Left ventricle myocardium inferior (tissue), 1 donor: ENCODE data around the gene SLC1A4. TPM values are rescaled to one million over a fixed set of nuclear protein-coding genes. Genes with fewer than 3 reads are reported as not detected.

Experiments
- DNase-seq: peaks from one replicate; pipeline ENCODE4 v3.0.0-alpha.2; 2020
- H3K27ac ChIP-seq: fragments of 200-600 bp; replicated peaks from 2 replicates; pipeline ENCODE4 v1.8.0; 2021
- H3K27me3 ChIP-seq: fragments of 200-600 bp; 2 replicates; pipeline ENCODE4 v1.8.0; 2021; ENCODE audit warnings: low read depth
- H3K36me3 ChIP-seq: fragments of 200-600 bp; 2 replicates; pipeline ENCODE4 v1.8.0; 2021
- H3K4me1 ChIP-seq: fragments of 200-600 bp; 2 replicates; pipeline ENCODE4 v1.8.0; 2021
- H3K4me3 ChIP-seq: fragments of 200-600 bp; 2 replicates; pipeline ENCODE4 v1.8.0; 2021; ENCODE audit warnings: mild to moderate bottlenecking, moderate library complexity
- H3K9me3 ChIP-seq: fragments of 200-600 bp; replicated peaks from 2 replicates; pipeline ENCODE4 v1.8.0; 2021
- CTCF ChIP-seq: fragments of 200-600 bp; IDR thresholded peaks from 2 replicates; pipeline ENCODE4 v1.8.0; 2021; ENCODE audit warnings: antibody characterized with exemption, mild to moderate bottlenecking, borderline replicate concordance
- intact Hi-C: fragments of 100-400 bp; cut with micrococcal nuclease; formaldehyde crosslinking; loops from one replicate; pipeline ENCODE4 v1.11.0; 2022
- total RNA-seq: library from RNA; stranded (reverse); fragmentation: NEBNext Ultra II Directional; extraction: Animal tissue kit (Norgen Biotek cat#: 25700); gene quantifications from one replicate; pipeline ENCODE4 v1.2.1, GENCODE V29; 2021
- donor health status: DM: no; HTN: yes; CAD: no; lungs with severe emphysema.

SLC1A4 gene
- total RNA-seq, 1 donor from 2014 or later: 13.2 TPM

- no peak overlapping the region for H3K27ac ChIP-seq
- no peaks in the 10 kb centered on the region for H3K27me3 ChIP-seq
- no peaks in the 10 kb centered on the region for H3K9me3 ChIP-seq
- no peak overlapping the region for H3K4me3 ChIP-seq
- intact Hi-C loops: no loop called here
- H3K4me1 ChIP-seq: peaks cover 5% of the 10 kb centered on the region
- H3K36me3 ChIP-seq: peaks cover 33% of the 10 kb centered on the region
- no peak for DNase-seq
- TF ChIP-seq CTCF: no peak
These were observed 35.1 kb downstream of the SLC1A4 start for GRCh38 chr2:65024149-65024829.

GRCh38 chr2:65025453-65026123, 36.4 kb downstream of the SLC1A4 start:
- H3K27me3 ChIP-seq: no peaks in the 10 kb centered on the region
- H3K9me3 ChIP-seq: no peaks in the 10 kb centered on the region
- no peak overlapping the region for H3K27ac ChIP-seq
- H3K4me1 ChIP-seq: peaks cover 5% of the 10 kb centered on the region
- intact Hi-C loops: no loop called here
- no peak for TF ChIP-seq CTCF
- no peak for DNase-seq
- H3K4me3 ChIP-seq: no peak overlapping the region
- H3K36me3 ChIP-seq: peaks cover 20% of the 10 kb centered on the region

GRCh38 chr2:65026154-65026553, 37.0 kb downstream of the SLC1A4 start:
- no peak overlapping the region for H3K27ac ChIP-seq
- peaks cover 14% of the 10 kb centered on the region for H3K36me3 ChIP-seq
- H3K4me3 ChIP-seq: no peak overlapping the region
- no peak for TF ChIP-seq CTCF
- H3K9me3 ChIP-seq: no peaks in the 10 kb centered on the region
- intact Hi-C loops: no loop called here
- H3K27me3 ChIP-seq: no peaks in the 10 kb centered on the region
- no peak for DNase-seq
- peaks cover 5% of the 10 kb centered on the region for H3K4me1 ChIP-seq

- no peak for DNase-seq
- Histone ChIP-seq H3K9me3 (no peaks in the 10 kb centered on the region), H3K27ac (no peak overlapping the region), H3K4me3 (no peak overlapping the region), H3K36me3 (peaks cover 8% of the 10 kb centered on the region), H3K27me3 (no peaks in the 10 kb centered on the region), H3K4me1 (peaks cover 7% of the 10 kb centered on the region)
- intact Hi-C loops: no loop called here
- no peak for TF ChIP-seq CTCF
These were observed 37.7 kb downstream of the SLC1A4 start for GRCh38 chr2:65026704-65027464.

- H3K36me3 ChIP-seq: no peaks in the 10 kb centered on the region
- intact Hi-C loops: no loop called here
- H3K27ac ChIP-seq: peak overlapping the region; percentile 16
- H3K4me1 ChIP-seq: peaks cover 14% of the 10 kb centered on the region
- H3K9me3 ChIP-seq: no peaks in the 10 kb centered on the region
- DNase-seq: no peak
- no peak for TF ChIP-seq CTCF
- no peaks in the 10 kb centered on the region for H3K27me3 ChIP-seq
- H3K4me3 ChIP-seq: no peak overlapping the region
These were observed 38.5 kb downstream of the SLC1A4 start for GRCh38 chr2:65027616-65028244.
